Right lobe of liver (tissue), 6 donors: ENCODE data around the gene LRTM2. TPM values are rescaled to one million over a fixed set of nuclear protein-coding genes. Genes with fewer than 3 reads are reported as not detected.

ENCODE experiments used
- ATAC-seq, 4 donors: fragments of 200-7000 bp; cut with Tn5 transposase; one replicate each; pipeline ENCODE4 v1.9.1; 2020; ENCODE audit warnings: mild to moderate bottlenecking in 4 of 4, moderate library complexity in 4 of 4
- DNase-seq, 3 donors: peaks; one replicate each; pipeline ENCODE4 v3.0.0-alpha.2; 2020
- H3K27ac ChIP-seq, 3 donors: fragments of 200-600 bp; one replicate each; pipeline ENCODE4 v1.8.0; 2022
- H3K27me3 ChIP-seq, 2 donors: fragments of 200-600 bp; one replicate each; pipeline ENCODE4 v1.8.0; 2022
- H3K36me3 ChIP-seq, 4 donors: fragments of 200-600 bp; sonication (generic) in 1 of 4; one replicate each; pipeline versions ENCODE4 v1.5.1 to v1.8.0; 2017 to 2022; ENCODE audit warnings: control low read depth in 1 of 4
- H3K4me1 ChIP-seq, 4 donors: fragments of 200-600 bp; sonication (generic) in 1 of 4; one replicate each; pipeline versions ENCODE4 v1.5.1 to v1.8.0; 2017 to 2022; ENCODE audit warnings: control low read depth in 1 of 4
- H3K4me3 ChIP-seq, 3 donors: fragments of 200-600 bp; one replicate each; pipeline ENCODE4 v1.8.0; 2022
- H3K9me3 ChIP-seq, 4 donors: fragments of 200-600 bp; sonication (generic) in 1 of 4; one replicate each; pipeline versions ENCODE4 v1.5.1 to v1.8.0; 2017 to 2022; ENCODE audit warnings: control low read depth in 1 of 4
- POLR2A ChIP-seq: fragments of 450-650 bp; IDR thresholded peaks from one replicate; pipeline ENCODE4 v1.6.1; 2017; ENCODE audit warnings: antibody characterized with exemption, mild to moderate bottlenecking
- WGBS: methylation state at CpG from one replicate; pipeline ENCODE4 v1.1.6; 2018; ENCODE audit warnings: low coverage, low lambda C conversion rate; ENCODE audit not compliant: insufficient coverage; ENCODE audit errors: missing lambda C conversion rate; 5-methylcytosine and 5-hydroxymethylcytosine counted together
- intact Hi-C, 2 donors: fragments of 100-400 bp; cut with DNase I; formaldehyde crosslinking; loops; one replicate each; pipeline versions ENCODE4 v1.11.2 to v1.14.1; 2022
- total RNA-seq, 6 experiments: library from RNA; depleted of rRNA in 2 of 6; stranded (reverse); fragments of >200 nt in 2 of 6; fragmentation: NEBNext Ultra II Directional in 3 of 6; extraction: Animal tissue kit (Norgen Biotek cat#: 25700) in 3 of 6; gene quantifications; one replicate each; pipeline versions ENCODE4 v1.1.0 to v1.2.4, GENCODE V29; 2016 to 2023
- TF ChIP-seq, protein P1 (sequence below), 4 donors: fragments of 200-600 bp in 3 of 4; fragments of 450-650 bp in 1 of 4; IDR thresholded peaks; one replicate each; pipeline versions ENCODE4 v1.5.1 to v1.8.0; 2016 to 2022; ENCODE audit warnings: antibody characterized with exemption in 4 of 4, mild to moderate bottlenecking in 2 of 4
- donor health status: DM: no; HTN: yes; CAD: no.
- donor health status: DM: no; HTN: no; CAD: no.
- donor health status: DM: no; HTN: no; CAD: no.
- donor health status: DM: no; HTN: yes; CAD: no.
- donor health status: DM: no; HTN: yes; CAD: no.

Gene LRTM2
- total RNA-seq, 6 experiments from 2014 or later: not detected

DNA sequence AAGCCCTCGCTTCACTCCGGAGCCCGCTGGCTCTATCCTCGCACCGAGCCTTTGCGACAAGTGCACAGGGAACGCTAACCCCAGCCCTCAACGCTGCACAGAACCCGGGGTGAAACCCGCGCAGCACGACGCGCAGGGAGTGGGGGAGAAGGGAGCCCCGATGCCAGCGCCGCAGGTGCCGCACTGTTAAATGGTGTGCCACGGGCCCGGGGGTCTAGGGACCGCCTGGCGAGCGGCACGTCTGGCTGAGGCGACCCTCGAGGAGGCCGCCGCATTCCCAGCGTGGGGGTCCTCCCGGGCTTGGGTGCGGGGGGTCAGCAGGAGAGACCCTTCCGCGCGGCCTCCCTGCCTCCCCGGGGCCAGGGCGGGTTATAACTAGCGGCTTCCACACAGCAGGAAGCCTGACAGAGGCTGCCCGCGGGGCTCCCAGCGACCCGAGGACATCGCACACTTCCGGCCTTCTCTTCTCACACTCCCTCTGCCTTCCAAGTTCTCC lies 23.8 kb upstream of the LRTM2 start:
- ATAC-seq (peak; percentile 25 to 40 (median 36)), DNase-seq (peak in 2 of 3 donors; percentile 62 to 70)
- no peaks in the 10 kb centered on the region for H3K9me3 ChIP-seq
- no peaks in the 10 kb centered on the region for H3K36me3 ChIP-seq
- peak overlapping the region; percentile 62 to 81 (median 78) for H3K4me3 ChIP-seq
- H3K4me1 ChIP-seq: peaks cover 0 to 11% (median 0%) of the 10 kb centered on the region in 4 donors
- peak overlapping the region; percentile 67 to 77 (median 70) for H3K27ac ChIP-seq
- WGBS: 7% methylated on average over 3 of the region's 43 CpGs
- TF ChIP-seq, protein P1, sequence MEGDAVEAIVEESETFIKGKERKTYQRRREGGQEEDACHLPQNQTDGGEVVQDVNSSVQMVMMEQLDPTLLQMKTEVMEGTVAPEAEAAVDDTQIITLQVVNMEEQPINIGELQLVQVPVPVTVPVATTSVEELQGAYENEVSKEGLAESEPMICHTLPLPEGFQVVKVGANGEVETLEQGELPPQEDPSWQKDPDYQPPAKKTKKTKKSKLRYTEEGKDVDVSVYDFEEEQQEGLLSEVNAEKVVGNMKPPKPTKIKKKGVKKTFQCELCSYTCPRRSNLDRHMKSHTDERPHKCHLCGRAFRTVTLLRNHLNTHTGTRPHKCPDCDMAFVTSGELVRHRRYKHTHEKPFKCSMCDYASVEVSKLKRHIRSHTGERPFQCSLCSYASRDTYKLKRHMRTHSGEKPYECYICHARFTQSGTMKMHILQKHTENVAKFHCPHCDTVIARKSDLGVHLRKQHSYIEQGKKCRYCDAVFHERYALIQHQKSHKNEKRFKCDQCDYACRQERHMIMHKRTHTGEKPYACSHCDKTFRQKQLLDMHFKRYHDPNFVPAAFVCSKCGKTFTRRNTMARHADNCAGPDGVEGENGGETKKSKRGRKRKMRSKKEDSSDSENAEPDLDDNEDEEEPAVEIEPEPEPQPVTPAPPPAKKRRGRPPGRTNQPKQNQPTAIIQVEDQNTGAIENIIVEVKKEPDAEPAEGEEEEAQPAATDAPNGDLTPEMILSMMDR (IDR thresholded peaks at IDR 0.05): no peak
- TF ChIP-seq POLR2A: peak; percentile 8
- no peaks in the 10 kb centered on the region for H3K27me3 ChIP-seq
- intact Hi-C loops: loop anchor here in 1 of 2 donors (5.0 to 10.0 kb wide), 3 partner anchors 141 to 486 kb away; no protein-coding TSS in a partner anchor

DNA sequence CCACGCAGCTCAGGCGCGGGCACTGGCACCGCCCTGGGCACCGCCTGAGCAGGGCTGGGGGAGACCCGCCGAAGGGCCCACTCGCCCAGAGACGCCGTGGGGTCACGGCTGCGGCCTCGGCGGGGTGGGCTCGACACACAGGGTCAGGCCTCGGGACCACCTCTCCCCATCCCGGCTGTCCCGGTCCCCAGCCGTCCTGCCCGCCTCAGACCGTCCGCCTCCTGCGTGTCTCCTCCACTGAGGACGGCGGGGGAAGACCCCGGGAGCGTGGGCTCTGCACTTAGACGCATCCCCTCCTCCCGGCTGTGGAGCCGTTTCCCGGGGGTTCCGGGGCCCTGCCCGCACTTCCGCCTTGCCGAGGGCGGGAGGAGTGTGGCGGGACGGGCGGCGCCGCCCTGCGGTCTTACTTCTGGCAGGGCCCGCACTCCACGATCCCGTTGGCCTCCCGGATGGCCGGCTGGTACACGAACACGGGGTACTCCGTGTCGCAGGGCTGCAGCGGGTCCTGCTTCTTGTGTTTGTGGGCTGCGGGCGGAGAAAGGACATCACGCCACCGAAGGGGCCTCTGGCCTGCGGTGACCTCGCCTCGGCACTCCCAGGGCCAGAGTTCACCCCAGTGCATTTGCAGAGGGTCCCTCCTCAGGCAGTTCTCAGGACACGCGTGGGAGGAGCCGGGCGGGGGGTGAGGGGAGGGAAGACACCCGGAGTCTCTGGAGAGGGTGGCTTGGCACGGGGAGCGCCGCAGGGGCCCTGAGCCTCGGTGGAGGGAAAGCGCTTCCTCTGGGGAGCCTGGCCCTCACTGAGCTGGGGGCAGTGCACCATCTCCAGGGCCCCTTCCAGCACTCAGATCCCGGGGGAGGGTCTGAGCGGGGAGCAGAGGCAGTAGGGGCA lies 23.1 kb upstream of the LRTM2 start:
- Histone ChIP-seq H3K9me3 (no peaks in the 10 kb centered on the region), H3K4me3 (peak overlapping the region; percentile 62 to 81 (median 78)), H3K36me3 (no peaks in the 10 kb centered on the region), H3K27ac (peak overlapping the region; percentile 67 to 77 (median 70)), H3K27me3 (no peaks in the 10 kb centered on the region), H3K4me1 (peaks cover 0 to 11% (median 0%) of the 10 kb centered on the region in 4 donors)
- DNase-seq: peak; percentile 72 to 81 (median 76)
- intact Hi-C loops: loop anchor here in 1 of 2 donors (5.0 to 10.0 kb wide), 3 partner anchors 140 to 485 kb away; no protein-coding TSS in a partner anchor
- peak; percentile 34 to 59 (median 42) for ATAC-seq
- 9% methylated on average over 15 of the region's 71 CpGs for whole genome bisulfite sequencing
- TF ChIP-seq POLR2A: peak; percentile 44
- TF ChIP-seq, protein P1 (IDR thresholded peaks at IDR 0.05): peak in 1 of 4 donors; percentile 6

DNA sequence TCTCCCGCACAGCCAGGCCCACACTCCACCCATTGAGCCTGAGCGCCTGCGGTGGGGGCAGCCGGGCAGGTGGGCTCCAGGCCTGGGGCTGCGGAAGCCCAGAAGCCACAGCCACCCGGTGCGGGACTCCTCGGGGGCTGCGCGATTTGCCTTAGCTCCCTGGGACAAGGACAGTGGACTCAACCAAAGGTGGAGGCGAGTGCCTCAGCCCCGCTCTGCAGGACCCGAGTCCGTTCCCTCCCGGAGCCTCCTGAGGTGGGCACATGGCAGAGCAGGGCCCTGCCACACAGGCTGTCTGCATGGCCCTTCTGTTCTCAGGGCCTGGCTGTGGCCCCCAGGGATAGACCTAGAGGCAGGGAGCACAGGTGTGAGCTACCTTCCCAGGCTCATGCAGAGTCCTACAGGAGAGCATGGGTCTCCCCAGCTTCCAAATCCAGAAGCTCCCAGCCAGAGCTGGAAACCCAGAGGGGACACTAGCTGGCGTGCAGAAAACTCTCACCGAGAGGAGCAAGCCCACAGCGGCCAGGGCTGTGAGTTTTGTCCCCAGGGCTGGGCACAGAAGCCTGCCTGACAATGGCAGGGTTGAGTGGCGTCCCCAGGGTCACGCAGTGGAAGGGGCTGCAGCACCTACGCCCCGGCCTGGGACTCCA lies 22.2 kb upstream of the LRTM2 start:
- ATAC-seq: no peak

DNA sequence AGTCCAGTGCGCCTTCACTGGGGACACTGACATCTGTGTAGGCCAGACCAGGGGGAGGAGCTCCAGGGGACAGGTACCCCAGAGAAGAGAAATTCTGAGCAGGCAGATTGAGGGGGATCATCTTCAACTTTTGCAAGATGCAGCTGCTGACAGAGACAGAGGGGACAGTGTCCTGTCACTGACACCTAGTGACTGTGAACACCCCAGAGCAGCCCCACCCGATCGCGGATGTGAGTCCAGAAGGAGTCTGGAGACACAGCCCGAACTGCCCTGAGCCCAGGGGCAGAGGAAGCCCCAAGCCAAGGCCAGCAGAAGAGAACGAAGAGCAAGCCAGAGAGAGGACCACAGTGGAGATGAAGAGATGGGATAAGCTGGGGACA lies 21.7 kb upstream of the LRTM2 start:
- Histone ChIP-seq H3K9me3 (no peaks in the 10 kb centered on the region), H3K27ac (no peak overlapping the region), H3K27me3 (no peaks in the 10 kb centered on the region), H3K4me1 (peaks cover 0 to 11% (median 0%) of the 10 kb centered on the region in 4 donors), H3K36me3 (no peaks in the 10 kb centered on the region), H3K4me3 (no peak overlapping the region)
- DNase-seq: peak in 2 of 3 donors; percentile 40
- 83% methylated on average over 1 of the region's 6 CpGs for WGBS
- no peak for ATAC-seq
- no peak for TF ChIP-seq POLR2A
- TF ChIP-seq, protein P1 (IDR thresholded peaks at IDR 0.05): no peak
- intact Hi-C loops: loop anchor here in 1 of 2 donors (5.0 to 10.0 kb wide), 3 partner anchors 139 to 484 kb away; no protein-coding TSS in a partner anchor

More for the DNA sequence above, 22.2 kb upstream of the LRTM2 start:
- Histone ChIP-seq H3K4me3 (no peak overlapping the region), H3K9me3 (no peaks in the 10 kb centered on the region), H3K36me3 (no peaks in the 10 kb centered on the region), H3K4me1 (peaks cover 0 to 11% (median 0%) of the 10 kb centered on the region in 4 donors), H3K27ac (no peak overlapping the region), H3K27me3 (no peaks in the 10 kb centered on the region)
- no CpG with 5 or more reads among the region's 22 CpGs for WGBS
- peak in 2 of 3 donors; percentile 47 to 56 for DNase-seq
- TF ChIP-seq POLR2A: no peak
- TF ChIP-seq, protein P1 (IDR thresholded peaks at IDR 0.05): no peak
- intact Hi-C loops: loop anchor here in 1 of 2 donors (5.0 to 10.0 kb wide), 3 partner anchors 139 to 484 kb away; no protein-coding TSS in a partner anchor
